ENCODE data around the gene PCDHA10.
"Not testable (repeated sequence)": the region's sequence is repeated elsewhere in the genome, so short reads cannot be mapped to it uniquely, and the experiment has no call there.

PCDHA10 gene

GRCh38 chr5:140842798-140843733, 12.6 kb upstream of the PCDHA10 start:
- no peak for DNase-seq

- not testable (repeated sequence) for DNase-seq
These were observed 7.3 kb upstream of the PCDHA10 start, which contains the start of gene PCDHA9 for GRCh38 chr5:140848139-140849102. Gene PCDHA9, plus strand, starts transcription at chr5:140848382. Its CDS starts 114 bp downstream, at chr5:140848496.

GRCh38 chr5:140849831-140850634, 5.7 kb upstream of the PCDHA10 start:
- DNase-seq, result not testable (repeated sequence)

- DNase-seq, result no peak
These were observed 1.7 kb downstream of the PCDHA10 start for GRCh38 chr5:140857177-140857986.

GRCh38 chr5:140857987-140858240, 2.2 kb downstream of the PCDHA10 start:
- no peak for DNase-seq

GRCh38 chr5:140862441-140863295, 7.0 kb downstream of the PCDHA10 start:
- no peak for DNase-seq

GRCh38 chr5:140868721-140869554, 13.2 kb downstream of the PCDHA10 start, which contains the start of gene PCDHA11:
Gene PCDHA11, plus strand, starts transcription at chr5:140868957. Its CDS starts 147 bp downstream, at chr5:140869104.
- DNase-seq, result no peak

- DNase-seq, result no peak
These were observed 13.8 kb downstream of the PCDHA10 start for GRCh38 chr5:140869555-140869886.

GRCh38 chr5:140870221-140871201, 14.8 kb downstream of the PCDHA10 start:
- no peak for DNase-seq

- no peak for DNase-seq
These were observed 19.7 kb downstream of the PCDHA10 start, which contains the start of gene PCDHA12 for GRCh38 chr5:140875085-140876065. Gene PCDHA12, plus strand, starts transcription at chr5:140875308. Its CDS starts 165 bp downstream, at chr5:140875473.

- not testable (repeated sequence) for DNase-seq
These were observed 21.0 kb downstream of the PCDHA10 start for GRCh38 chr5:140876541-140877261.

- no peak for DNase-seq
These were observed 21.5 kb downstream of the PCDHA10 start for GRCh38 chr5:140877262-140877581.

- no peak for DNase-seq
These were observed 26.3 kb downstream of the PCDHA10 start, which contains the start of gene PCDHA13 for GRCh38 chr5:140881889-140882590. Gene PCDHA13, plus strand, starts transcription at chr5:140882124. Its CDS starts 145 bp downstream, at chr5:140882269.

GRCh38 chr5:140882591-140882899, 26.8 kb downstream of the PCDHA10 start:
- DNase-seq, result no peak

- no peak for DNase-seq
These were observed 27.7 kb downstream of the PCDHA10 start for GRCh38 chr5:140883373-140883772.
